Fibroblast of skin of abdomen (primary cell): ENCODE data around the gene EPHA2. TPM values are rescaled to one million over a fixed set of nuclear protein-coding genes. Genes with fewer than 3 reads are reported as not detected.
"Not testable (repeated sequence)": the region's sequence is repeated elsewhere in the genome, so short reads cannot be mapped to it uniquely, and the experiment has no call there.

Experiments used
- DNase-seq: peaks from one replicate; pipeline ENCODE4 v3.0.0-alpha.2; 2013
- polyA plus RNA-seq, 2 experiments: library from polyadenylated mRNA; unstranded; fragments of 120-200 nt; gene quantifications; one replicate each; pipeline ENCODE4 v1.2.1, GENCODE V29; 2013; ENCODE audit not compliant: insufficient read length in 2 of 2

Gene EPHA2
- 23.2 TPM for polyA plus RNA-seq (2013, experiment 1 of 2; ENCODE audit: insufficient read length)
- polyA plus RNA-seq (2013, experiment 2 of 2; ENCODE audit: insufficient read length) = 24.6 TPM

DNA sequence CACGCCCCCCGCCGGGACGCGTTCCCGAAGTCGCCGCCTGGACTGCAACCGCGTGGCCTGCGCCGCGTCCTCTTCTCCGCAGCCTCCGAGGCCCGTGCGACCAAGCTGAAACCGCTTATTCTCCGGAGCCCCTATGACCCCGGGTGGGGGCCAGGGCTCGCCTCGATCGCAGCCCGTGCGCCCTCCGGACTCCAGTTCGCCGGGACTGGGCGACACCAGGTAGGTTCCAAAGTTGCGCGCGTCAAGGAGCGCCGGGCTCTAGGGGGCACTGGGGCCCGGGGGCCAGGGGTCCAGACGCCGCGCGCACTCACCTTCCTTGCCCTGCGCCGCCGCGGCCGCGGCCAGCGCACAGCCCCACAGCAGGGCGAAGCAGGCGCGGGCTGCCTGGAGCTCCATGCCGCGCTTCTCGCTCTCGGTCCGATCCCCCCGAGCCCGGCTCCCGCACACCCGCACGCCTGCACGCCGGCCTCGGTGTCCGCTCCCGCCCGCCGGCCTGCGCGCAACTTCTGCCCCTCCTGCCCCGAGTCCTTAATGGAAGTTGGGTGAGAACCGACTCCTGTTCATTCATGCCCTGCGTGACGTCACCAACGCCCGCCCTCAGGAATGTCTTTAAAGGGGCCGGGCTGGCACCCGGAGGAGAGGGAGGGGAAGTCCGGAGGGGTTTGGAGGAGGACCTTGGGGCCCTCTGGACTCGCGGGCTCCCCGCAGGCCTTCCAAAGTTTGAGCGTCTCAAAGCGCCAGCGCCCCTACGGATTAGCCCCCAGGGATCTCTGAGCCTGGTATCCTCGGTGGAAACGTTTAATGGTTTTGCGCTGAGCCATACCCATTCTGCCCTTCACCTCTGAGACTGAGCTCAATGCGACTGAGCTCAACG is at the start of gene EPHA2:
Gene EPHA2 (minus strand): TSS at position 533 of the 874 bp plus-strand sequence. CDS start 137 bp downstream, at position 396.
- peak; percentile 89 for DNase-seq

- DNase-seq = no peak
Measured at GRCh38 chr1:16205334-16205671, 49.4 kb upstream of the EPHA2 start.

DNA sequence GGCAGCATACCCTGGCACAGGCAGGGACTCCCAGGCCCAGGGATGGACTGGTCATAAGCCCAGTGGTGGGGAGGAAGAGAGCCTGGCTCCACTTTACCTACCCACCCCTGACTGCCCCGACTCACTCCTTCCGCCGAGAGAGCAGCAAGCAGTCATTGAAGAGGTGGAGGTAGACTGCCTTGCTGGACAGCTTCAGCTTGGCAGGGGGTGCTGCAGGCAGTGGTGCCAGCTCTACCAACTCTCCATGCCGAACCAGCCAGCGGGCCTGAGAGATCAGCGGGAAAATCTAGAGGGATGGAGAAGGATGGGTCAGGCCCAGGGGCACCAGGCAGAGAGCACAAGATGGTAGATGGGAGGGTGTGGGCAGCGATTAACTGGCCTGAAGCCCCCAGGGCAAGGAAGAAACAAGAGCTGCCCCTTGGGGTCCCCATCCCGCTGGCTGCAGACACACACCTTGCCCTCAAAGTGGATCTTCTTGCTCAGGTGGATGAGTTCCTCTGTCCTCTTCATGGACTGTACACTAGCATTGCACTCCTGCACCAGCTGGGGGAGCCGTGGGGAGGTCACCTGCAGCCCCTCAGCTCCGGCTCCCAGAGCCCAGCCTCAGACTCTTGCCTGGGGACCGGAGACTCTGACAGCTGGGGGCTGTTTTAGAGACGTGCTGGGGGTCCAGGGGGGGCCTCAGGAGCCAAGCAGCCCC is 48.9 kb upstream of the EPHA2 start:
- DNase-seq = peak; percentile 12

DNA sequence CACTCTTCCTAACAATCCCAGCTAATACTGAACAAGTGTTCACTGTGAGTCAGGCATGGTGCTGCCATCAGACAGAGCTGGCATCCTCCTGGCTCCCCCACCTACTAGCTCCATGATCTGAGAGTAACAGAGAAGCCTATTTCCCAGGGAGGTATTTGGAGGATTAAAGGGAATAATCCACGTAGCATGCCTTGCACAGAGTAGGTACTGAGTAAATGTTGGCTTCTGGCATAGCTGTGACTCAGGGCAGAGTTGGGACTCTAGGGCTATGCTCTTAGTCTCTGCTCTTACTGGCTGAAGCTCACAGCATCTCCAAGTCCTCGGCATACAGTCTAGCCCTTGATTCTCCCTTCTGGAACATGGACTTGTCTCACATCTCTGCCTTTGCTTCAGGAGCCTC is 48.3 kb upstream of the EPHA2 start:
- no peak for DNase-seq

DNA sequence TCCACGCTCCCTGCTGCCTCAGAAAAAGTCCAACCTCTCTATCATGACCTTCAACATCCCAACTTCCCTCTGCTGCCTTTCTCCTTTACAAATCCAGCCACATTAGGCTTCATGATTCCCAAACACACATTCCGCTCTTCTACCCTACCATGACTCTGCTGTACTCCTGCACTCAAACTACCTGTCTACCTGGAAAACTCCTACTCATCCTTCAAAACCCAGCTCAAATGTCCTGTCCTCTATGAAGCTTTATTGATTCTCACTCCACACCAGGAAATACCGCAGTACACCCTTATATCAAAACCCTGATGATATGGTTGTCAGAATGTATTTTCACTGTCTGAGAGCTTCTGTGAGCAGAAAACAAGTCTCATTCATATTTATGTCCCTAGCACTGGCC is 47.7 kb upstream of the EPHA2 start:
- DNase-seq = no peak

DNA sequence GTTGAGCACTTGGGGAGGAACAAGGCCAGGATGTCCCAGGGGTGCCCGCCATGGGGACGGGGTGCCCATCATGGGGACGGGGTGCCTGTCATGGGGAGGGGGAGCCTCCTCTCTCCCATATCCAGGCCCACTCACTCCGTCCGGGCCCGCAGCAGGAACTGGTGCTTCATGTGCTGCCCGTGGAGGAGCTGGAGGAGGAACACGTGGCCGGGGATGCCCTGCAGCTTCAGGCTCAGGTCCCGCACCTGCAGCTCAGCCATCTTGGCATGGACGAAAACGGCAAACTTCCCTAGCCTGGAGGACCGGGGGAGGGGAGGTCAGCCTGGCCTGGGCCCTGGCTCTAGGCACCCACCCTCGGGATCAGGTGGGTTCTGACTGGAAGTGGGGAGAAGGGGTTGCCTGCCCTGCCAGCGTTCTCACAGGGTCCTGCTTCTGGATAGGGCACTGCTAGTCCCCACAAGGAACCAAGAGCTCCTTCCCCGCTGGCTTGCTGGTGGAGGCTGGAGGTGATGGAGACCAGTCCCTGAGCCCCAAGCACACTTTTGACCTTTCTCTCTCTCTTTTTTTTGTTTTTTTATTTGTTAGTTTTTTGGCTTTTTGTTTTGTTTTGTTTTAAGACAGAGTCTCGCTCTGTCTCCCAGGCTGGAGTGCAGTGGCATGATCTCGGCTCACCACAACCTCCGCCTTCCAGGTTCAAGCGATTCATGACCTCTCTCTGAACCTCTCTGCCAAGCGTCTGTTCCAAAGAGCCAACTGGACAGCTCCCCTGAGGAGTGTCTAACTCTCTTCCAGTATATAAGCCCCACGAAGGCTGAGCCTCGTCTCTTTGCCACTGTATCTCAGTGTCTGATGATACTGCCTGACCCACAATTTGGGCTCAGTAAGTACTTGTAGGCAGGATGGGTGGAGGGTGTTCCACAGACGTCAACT is 46.7 kb upstream of the EPHA2 start:
- DNase-seq = no peak

GRCh38 chr1:16199700-16200099 is 43.8 kb upstream of the EPHA2 start:
- DNase-seq = no peak

GRCh38 chr1:16199157-16199501 is 43.3 kb upstream of the EPHA2 start:
- no peak for DNase-seq

DNA sequence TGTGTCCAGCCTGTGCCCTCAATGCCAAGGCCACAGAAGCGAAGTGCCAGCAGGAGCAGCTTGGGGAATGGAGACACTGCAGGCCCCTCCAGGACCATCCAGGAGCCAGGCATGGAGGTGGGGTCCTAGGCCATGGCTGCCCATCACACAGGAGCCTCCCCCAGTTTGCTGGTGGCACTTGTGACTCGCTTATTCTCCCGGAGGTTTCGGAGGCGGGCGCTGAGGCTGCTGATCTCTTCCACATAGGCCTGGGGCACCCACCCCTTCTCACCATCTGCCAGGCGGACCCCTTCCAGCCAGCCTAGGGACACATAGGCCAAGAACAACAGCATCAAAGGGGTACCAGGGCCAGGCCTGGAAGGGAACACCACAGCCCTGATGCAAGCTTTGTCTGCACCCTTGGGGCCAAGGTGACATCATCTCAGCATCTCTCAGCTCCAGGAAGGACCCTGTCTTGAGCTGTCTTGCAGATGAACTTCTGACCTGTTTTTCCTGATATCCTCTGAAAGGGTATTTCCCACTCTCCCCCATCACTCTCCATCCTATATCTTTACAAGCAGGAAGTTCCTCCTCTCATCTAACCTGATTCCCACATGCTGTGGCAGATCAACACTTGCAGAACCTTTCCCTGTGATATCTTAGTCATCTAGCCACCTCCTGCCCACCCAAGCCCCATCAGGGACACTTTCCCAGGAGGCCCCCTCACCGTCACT is 42.7 kb upstream of the EPHA2 start:
- no peak for DNase-seq

- no peak for DNase-seq
Measured at GRCh38 chr1:16196874-16197273, 41.0 kb upstream of the EPHA2 start.

GRCh38 chr1:16196139-16196538 is 40.3 kb upstream of the EPHA2 start:
- DNase-seq = not testable (repeated sequence)

DNA sequence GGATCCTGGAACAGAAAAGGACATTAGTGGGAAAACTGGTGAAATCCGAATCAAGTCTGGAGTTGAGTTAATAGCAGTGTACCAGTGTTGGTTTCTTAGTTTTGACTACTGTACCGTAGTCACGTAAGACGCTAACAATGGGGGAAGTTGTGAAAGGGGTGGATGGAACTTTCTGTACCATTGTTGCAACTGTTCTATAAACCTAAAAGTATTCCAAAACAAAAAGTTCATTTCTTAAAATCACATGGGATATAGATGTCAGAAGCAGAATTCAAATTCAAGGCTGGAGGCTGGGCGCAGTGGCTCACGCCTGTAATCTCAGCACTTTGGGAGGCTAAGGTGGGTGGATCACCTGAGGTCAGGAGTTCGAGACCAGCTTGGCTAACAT is 39.6 kb upstream of the EPHA2 start:
- DNase-seq = no peak

GRCh38 chr1:16191916-16192546 is 36.2 kb upstream of the EPHA2 start:
- no peak for DNase-seq

- DNase-seq = no peak
Measured at GRCh38 chr1:16191309-16191708, 35.4 kb upstream of the EPHA2 start.

DNA sequence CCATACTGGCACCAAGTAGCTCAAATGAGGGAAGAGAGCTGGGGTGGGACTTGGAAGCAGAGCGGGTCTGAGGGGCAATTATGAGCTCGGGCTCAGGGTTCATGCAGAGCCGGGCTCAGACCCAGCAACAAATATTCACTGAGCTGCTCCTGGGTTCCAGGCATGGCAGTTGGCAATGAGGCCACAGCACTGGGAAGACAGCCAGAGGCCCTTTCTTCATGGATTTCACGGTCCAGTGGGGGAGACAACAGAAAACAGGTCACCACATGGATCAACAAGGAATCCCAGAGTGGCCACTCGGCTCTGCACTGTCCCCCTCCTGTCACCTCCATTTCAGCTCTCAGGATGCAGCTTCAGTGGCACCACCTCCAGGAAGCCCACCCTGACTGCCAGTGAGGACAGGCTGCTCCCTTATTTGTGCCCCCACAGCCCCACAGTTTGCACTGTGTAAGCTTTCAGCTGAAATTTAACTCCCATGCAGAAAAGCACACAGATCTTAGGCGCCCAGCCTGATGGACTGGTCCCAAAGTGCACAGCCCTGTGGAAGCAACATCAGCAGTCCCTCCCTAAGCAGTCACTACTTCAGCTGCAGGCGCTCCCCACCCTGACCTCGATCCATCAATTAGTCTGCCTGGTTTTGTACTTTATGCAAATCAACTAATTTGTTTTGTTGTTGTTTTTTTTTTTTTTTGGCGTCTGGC is 34.2 kb upstream of the EPHA2 start:
- no peak for DNase-seq

DNA sequence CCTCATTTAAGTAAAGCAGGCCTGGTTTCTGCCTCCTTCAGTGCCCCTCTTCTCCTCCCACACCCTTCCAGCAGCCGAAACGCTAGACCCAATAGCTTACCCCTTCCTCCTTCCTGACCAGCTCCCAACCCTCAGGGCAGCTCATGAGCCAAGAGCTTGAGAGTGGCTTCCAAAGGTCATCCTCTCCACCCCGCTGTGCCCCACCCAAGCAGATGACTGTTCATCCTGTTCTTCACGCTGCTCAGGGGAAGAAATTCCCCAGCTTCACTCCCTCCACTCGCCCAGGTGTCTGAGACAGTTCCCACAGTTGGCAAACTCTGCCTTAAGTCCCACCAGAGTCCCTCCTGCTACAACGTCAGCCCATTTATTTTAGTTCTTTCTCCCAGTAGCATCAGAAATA is 33.1 kb upstream of the EPHA2 start:
- DNase-seq = no peak

DNA sequence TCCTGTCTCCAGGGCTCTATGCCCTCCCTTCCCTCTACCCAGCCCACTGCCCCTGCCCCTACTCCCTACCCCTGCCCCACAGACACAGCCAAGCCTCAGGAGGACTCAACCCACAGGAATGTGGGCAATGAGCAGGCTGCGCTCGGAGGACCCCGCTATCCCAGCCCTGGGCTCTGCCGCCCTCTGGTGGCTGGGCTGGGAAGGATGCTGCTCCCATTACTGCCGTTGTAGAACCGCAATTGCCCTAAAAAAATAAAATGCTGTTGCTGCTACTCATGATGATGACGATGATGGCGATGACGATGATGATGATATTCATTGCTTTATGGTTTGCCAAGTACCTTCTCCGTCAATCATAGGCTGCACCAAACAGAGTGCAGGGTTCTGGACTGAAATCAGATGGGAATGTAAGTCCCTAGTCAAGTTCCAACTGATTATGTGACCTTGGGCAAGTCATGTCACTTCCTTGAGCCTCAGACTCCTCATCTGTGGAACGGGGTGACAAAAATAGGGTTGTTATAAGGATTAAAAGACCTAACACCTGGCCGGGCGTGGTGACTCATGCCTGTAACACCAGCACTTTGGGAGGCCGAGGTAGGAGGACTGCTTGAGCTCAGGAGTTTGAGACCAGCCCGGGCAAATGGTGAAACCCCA is 32.0 kb upstream of the EPHA2 start:
- DNase-seq = peak; percentile 68

- DNase-seq = no peak
Measured at GRCh38 chr1:16186655-16187235, 30.9 kb upstream of the EPHA2 start.

DNA sequence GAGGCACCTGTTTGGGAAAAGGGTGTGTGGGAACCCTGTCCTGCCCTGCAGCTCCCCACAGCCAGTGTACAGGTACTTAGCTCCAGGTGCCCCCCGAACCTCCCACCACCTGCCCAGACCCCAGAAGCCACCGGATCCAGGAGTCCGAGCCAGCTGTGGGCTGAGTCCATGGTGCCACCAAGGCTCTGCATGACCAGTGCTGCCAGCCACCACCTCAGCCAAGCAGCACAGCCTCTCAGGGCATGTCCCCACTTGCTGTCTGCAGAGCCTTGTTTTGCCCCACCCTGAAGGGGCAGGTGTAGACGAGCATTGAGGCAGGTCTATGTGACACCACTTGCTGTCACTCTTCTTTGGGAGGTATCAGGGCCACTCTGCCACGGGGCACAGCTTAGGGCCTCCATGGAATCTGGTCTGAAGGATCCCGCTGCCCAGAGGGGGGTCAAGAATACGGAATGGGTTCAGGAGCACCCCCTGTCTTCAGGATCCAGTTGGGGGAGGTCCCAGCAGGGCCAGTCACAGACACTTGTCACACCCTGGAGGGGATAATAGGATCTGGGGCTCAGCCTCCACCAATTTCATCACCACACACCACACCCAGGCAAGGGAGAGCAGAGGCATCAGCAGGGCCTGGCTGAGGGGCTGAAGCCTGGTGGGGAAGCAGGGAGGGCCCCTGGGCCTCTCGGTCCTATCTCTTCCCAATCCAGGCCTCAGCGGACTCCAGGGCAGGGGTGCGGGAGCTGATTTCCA is 28.9 kb upstream of the EPHA2 start:
- no peak for DNase-seq
